T-helper 1 cell treated with Interleukin-12 subunit alpha and Interleukin-12 subunit beta and Interleukin-4 antibody, amounts not matched to agents 30 ng/mL and 1 ng/mL, for 36 hours (primary cell): ENCODE data around the gene CAVIN1. TPM values are rescaled to one million over a fixed set of nuclear protein-coding genes. Genes with fewer than 3 reads are reported as not detected.
"Not testable (repeated sequence)": the region's sequence is repeated elsewhere in the genome, so short reads cannot be mapped to it uniquely, and the experiment has no call there.

Experiments
- intact Hi-C: fragments of 100-400 bp; cut with micrococcal nuclease; formaldehyde crosslinking; loops from one replicate; pipeline ENCODE4 v1.15.1; 2024
- total RNA-seq: library from RNA; stranded (reverse); gene quantifications from 2 replicates; pipeline ENCODE4 v1.2.3, GENCODE V29; 2022

Gene CAVIN1
- total RNA-seq, 1 donor from 2014 or later, result 1.9 TPM

GRCh38 chr17:42406615-42407288 is 16.3 kb downstream of the CAVIN1 start:
- intact Hi-C loops, result loop anchor here (1.0 kb wide), 8 partner anchors 9 to 285 kb away; partner anchors contain the start of gene KAT2A

DNA sequence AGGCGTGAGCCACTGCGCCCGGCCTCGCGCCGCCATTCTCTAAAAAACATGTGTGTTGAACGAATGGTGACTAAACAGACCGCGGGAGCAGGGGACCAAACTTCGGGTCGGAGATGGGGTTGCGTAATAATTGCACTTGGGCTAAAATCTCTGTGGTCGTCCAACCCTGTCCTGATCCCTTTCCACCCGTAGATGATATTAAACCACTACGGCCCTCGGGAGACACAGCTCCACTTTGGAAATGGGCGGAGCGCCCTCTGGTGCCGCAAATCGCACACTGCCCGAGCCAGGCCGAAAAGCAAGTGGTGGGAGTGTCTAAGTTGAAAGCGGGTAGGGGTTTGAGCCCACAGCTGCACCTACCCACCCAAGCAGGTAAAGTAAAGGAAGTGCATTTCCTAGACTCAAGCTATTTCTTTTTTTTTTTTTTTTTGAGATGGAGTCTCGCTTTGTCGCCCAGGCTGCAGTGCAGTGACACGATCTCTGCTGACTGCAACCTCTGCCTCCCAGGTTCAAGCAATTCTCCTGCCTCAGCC is 17.0 kb downstream of the CAVIN1 start:
- intact Hi-C loops, result loop anchor here (1.0 kb wide), 5 partner anchors 17 to 184 kb away; no protein-coding TSS in a partner anchor

DNA sequence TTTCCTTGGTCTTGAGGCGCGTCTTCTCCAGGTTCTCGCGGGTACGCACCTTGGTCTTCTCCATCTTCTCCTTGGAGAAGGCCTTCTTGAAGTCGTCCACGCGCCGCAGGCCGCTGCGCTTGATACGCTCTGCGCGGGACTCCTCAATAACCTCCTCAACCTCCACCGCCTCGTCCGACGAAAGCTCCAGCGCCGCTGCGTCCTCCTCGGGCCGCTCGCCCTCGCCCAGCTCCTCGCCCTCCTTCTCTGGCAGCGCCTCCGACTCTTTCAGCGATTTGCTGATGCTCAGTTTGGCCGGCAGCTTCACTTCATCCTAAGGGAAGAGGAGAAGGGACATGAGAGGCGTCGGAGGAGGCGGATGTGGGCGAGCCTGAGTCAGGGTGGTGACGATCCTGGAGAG is 18.0 kb downstream of the CAVIN1 start:
- intact Hi-C loops, result no loop called here

- intact Hi-C loops, result no loop called here
Observed at GRCh38 chr17:42404326-42405055, 18.6 kb downstream of the CAVIN1 start.

- intact Hi-C loops, result no loop called here
Observed at GRCh38 chr17:42403150-42403549, 19.9 kb downstream of the CAVIN1 start.

GRCh38 chr17:42402117-42402516 is 20.9 kb downstream of the CAVIN1 start:
- intact Hi-C loops, result no loop called here

DNA sequence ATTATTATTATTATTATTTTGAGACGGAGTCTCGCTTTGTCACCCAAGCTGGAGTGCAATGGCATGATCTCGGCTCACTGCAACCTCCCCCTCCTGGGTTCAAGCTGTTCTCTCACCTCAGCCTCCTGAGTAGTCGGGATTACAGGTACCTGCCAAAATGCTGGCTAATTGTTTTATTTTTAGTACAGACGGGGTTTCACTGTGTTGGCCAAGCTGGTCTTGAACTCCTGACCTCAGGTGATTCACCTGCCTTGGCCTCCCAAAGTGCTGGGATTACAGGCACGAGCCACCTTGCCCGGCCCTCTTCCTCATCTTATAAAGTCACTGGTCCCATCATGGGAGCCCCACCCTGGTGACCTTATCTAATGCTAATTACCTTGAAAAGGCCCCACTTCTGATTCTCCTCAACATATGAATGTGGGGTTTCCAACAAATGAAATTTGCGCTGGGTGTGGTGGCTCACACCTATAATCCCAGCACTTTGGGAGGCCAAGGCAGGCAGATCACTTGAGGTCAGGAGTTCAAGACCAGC is 22.1 kb downstream of the CAVIN1 start:
- intact Hi-C loops, result not testable (repeated sequence)

DNA sequence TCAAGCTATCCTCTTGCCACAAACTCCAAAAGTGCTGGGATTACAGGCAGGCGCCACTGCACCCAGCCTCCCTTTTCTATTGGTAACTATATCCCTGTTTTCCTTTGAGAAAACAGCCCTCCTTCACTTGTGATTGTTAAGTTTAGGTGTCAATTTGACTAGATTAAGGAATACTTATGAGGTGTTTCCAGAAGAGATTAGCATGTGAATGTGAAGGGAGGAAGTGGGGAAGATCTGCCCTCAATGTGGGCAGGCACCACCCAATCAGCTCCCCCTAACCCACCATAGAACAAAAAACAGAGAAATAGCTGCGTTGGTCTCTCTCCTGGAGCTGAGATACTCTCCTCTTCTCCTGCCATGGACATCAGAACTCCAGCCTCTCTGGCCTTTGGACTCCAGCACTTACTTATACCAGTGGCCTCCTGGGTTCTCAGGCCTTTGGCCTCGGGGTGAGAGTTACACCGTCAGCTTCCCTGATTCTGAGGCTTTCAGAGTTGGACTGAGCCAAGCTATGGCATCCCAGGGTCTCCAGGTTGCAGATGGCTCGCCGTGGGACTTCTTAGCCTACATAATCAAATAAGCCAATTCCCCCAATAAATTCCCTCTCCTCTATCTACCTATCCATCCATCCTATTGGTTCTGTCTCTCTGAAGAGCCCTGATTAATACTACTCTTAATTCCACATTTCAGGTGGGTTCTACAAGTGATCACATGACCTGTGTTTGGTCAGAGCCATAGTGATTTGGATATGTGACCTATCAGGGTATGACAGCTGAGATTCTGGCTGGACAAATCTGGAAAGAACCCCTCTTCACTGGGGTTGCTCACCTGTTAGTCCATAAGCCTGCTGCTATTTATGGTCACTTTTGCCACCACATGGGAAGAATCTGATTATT is 22.9 kb downstream of the CAVIN1 start:
- intact Hi-C loops, result no loop called here

DNA sequence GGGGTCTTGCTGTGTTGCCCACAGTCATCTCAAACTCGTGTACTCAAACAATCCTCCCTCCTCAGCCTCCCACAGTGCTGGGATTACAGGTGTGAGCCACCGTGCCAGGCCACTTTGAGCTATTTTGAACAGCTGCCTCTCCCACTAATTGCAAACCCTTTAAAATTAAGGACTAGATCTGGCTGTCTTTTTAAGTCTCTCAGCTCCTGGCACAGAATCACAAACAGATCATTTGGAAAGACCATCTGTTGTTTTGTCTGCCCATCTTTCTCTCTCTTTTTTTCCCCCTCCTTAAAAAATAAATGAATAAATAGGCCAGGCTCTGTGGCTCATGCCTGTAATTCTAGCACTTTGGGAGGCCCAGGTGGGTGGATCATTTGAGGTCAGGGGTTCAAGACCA is 23.9 kb downstream of the CAVIN1 start:
- intact Hi-C loops, result no loop called here

DNA sequence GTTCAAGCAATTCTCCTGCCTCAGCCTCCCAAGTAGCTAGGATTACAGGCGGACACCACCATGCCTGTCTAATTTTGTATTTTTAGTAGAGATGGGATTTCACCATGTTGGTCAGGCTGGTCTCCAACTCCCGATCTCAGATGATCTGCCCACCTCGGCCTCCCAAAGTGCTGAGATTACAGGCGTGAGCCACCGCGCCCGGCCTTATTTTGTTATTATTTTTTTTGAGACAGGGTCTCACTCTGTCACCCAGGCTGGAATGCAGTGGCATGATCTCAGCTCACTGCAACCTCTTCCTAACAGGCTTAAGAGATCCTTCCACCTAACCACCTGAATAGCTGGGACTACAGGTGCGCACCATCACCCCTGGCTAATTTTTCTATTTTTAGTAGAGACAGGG is 27.5 kb downstream of the CAVIN1 start:
- intact Hi-C loops, result not testable (repeated sequence)

- intact Hi-C loops, result no loop called here
Observed at GRCh38 chr17:42394838-42395237, 28.2 kb downstream of the CAVIN1 start.

GRCh38 chr17:42392692-42393415 is 30.2 kb downstream of the CAVIN1 start:
- intact Hi-C loops, result no loop called here

DNA sequence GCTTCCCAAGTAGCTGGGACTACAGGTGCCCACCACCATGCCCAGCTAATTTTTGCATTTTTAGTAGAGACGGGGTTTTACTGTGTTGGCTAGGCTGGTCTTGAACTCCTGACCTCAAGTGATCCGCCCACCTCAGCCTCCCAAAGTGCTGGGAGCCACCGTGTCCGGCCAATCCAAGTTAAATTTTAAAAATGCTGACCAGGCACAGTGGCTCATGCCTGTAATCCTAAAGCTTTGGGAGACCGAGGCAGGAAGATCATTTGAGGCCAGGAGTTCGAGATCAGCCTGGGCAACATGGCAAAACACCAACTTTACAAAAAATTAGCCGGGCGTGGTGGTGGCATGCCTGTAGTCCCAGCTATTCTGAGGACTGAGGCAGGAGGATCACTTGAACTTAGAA is 31.6 kb downstream of the CAVIN1 start:
- intact Hi-C loops, result not testable (repeated sequence)

GRCh38 chr17:42389899-42390298 is 33.2 kb downstream of the CAVIN1 start:
- intact Hi-C loops, result loop anchor here (1.0 to 5.0 kb wide), 8 partner anchors 16 to 701 kb away; partner anchors contain the start of genes CNP, DHX58, EIF1 and RETREG3

GRCh38 chr17:42389135-42389417 is 34.0 kb downstream of the CAVIN1 start:
- intact Hi-C loops, result loop anchor here (1.0 to 5.0 kb wide), 8 partner anchors 17 to 700 kb away; partner anchors contain the start of genes CNP, DHX58, EIF1 and RETREG3

DNA sequence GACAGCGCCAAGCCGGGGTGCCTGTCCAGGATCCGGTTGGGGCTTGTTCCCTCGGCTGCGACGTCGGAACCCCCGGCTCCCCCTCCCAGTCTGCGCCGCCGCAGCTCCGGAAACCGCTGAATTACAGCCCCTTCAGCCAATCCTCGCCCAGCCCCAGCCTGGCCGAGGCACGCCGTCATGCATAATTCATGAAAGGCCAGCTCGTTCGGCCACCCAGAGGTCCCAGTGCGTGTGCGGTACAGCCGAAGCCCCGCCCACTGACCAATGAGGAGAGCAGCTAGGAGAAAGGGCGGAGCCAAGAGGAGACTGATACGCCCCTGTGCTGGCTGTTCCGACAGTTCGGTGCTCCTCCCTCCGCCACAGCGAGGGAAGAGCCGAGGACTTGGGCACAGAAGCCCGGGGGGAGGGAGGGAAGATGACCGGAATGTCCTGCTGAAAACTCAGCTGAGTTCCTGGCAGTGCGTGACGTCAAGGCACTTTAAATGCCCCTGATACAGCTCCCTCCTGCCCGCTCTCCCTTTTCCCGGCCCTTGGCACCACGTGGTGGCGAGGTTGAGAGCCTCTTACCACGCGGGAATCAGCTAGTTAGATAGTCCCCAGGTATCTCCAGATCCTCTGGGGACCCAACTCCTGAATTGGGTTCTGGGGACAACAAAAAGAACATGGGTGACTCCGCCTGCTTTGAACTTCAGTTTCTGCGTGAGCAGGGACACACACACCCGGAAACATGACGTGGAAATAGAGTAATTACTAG is 34.5 kb downstream of the CAVIN1 start, which contains the start of gene STAT3:
STAT3 (minus strand) TSS at position 62 of the 754 bp plus-strand sequence. CDS start 39,926 bp downstream, outside the sequence.
- intact Hi-C loops, result loop anchor here (1.0 to 5.0 kb wide), 14 partner anchors 18 to 700 kb away; partner anchors contain the start of genes CNP, DHX58, EIF1 and KCNH4

DNA sequence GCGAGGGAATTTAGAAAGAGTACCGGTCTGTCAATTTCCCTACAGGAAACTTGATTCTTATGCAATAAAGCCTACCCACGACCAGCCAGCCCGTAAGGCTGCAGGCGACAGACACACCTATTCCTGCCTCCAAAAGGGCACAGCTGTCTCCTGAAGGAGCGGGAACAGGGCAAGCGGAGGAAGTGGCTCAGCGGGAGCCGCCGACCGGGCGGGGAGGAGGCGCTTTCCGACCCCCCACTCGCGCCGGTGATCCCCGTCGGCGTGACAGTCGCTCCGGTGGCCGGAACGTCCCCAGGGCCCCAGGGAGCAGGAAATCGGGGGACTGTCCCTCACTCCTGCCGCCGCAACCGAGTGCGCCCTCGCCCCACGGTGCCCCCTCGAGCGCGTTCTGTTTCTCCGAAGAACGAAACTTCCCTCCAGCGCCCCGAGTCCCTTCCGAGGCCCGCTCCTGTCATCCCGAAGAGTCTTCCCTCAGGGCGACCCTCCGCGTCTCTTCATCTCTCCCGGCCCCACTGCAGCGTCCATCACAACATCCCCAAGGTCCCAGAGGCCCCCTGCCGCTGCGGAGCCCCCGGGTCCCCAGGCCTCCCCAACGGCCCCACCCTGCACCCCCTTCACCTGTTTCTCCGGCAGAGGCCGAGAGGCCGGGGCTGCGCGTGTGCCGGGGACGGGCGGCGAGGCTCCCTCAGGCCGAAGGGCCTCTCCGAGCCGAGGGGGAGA is 35.2 kb downstream of the CAVIN1 start:
- intact Hi-C loops, result loop anchor here (1.0 to 5.0 kb wide), 11 partner anchors 9 to 699 kb away; partner anchors contain the start of genes CNP, DHX58, EIF1 and KCNH4

DNA sequence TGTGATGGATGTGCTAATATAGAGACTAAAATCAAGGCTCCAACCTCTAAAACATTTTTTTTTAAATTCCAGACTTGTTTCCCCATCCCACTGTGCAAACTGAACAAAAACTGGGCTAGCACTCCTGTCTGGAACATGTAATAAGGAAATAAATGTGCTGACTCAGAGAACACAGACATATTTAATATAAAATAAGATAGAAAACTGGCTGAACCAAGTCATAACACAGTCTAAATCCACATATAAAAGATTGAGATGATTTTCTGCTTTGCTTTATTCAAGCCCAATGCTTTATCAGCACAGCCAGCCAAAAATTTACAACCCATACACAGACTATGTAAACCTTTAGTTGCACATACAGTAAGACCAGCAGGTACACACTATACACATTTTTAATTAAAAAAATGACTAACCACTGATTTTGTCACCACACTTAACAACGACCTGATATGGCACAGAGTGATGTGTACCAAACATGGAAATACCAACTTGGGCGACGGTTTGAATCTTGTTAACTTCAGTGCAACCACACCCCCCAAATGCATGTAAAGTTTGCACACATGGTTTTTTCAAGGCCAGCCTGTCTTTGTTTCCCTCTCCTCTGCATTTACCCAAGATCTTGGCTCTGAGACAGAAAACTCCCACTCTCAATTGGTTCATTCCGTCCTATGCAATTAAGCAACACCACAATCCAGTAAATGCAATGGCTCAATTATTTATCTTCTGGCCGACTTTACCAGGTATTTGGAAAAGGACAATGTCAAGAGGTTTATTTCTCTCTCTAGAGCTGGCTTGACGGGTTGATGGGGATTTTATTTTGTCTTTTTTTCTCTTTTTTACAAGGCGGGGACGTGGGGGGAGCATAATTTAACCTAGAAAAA is 36.0 kb downstream of the CAVIN1 start:
- intact Hi-C loops, result loop anchor here (1.0 to 5.0 kb wide), 3 partner anchors 8 to 420 kb away; partner anchors contain the start of genes CNP and DHX58
